ENCODE results near the gene LSM3.

LSM3 gene

GRCh38 chr3:14200841-14201240 lies 22.2 kb downstream of the LSM3 start:
- DNase-seq (ENCODE audit: low spot score) = no peak

- DNase-seq (ENCODE audit: low spot score) = no peak
Observed at GRCh38 chr3:14201940-14202684, 23.5 kb downstream of the LSM3 start.

GRCh38 chr3:14202874-14203520 lies 24.4 kb downstream of the LSM3 start:
- no peak for DNase-seq (ENCODE audit: low spot score)

GRCh38 chr3:14203521-14204079 lies 25.0 kb downstream of the LSM3 start:
- peak; percentile 67 for DNase-seq (ENCODE audit: low spot score)

GRCh38 chr3:14204515-14205284 lies 26.1 kb downstream of the LSM3 start:
- no peak for DNase-seq (ENCODE audit: low spot score)

GRCh38 chr3:14206548-14207177 lies 28.0 kb downstream of the LSM3 start:
- no peak for DNase-seq (ENCODE audit: low spot score)

GRCh38 chr3:14208168-14208567 lies 29.6 kb downstream of the LSM3 start:
- no peak for DNase-seq (ENCODE audit: low spot score)

- DNase-seq (ENCODE audit: low spot score) = no peak
Observed at GRCh38 chr3:14208977-14209394, 30.4 kb downstream of the LSM3 start.

GRCh38 chr3:14209581-14210289 lies 31.1 kb downstream of the LSM3 start:
- no peak for DNase-seq (ENCODE audit: low spot score)

GRCh38 chr3:14210290-14210688 lies 31.7 kb downstream of the LSM3 start:
- no peak for DNase-seq (ENCODE audit: low spot score)

GRCh38 chr3:14210843-14211594 lies 32.4 kb downstream of the LSM3 start:
- DNase-seq (ENCODE audit: low spot score) = no peak

- no peak for DNase-seq (ENCODE audit: low spot score)
Observed at GRCh38 chr3:14211621-14212020, 33.0 kb downstream of the LSM3 start.

- no peak for DNase-seq (ENCODE audit: low spot score)
Observed at GRCh38 chr3:14212032-14212431, 33.4 kb downstream of the LSM3 start.

- no peak for DNase-seq (ENCODE audit: low spot score)
Observed at GRCh38 chr3:14213066-14213774, 34.6 kb downstream of the LSM3 start.

GRCh38 chr3:14214764-14215163 lies 36.1 kb downstream of the LSM3 start:
- no peak for DNase-seq (ENCODE audit: low spot score)

- no peak for DNase-seq (ENCODE audit: low spot score)
Observed at GRCh38 chr3:14216257-14217048, 37.8 kb downstream of the LSM3 start.

GRCh38 chr3:14218355-14218754 lies 39.7 kb downstream of the LSM3 start:
- no peak for DNase-seq (ENCODE audit: low spot score)

- DNase-seq (ENCODE audit: low spot score) = no peak
Observed at GRCh38 chr3:14220933-14221332, 42.3 kb downstream of the LSM3 start.

- no peak for DNase-seq (ENCODE audit: low spot score)
Observed at GRCh38 chr3:14221902-14222301, 43.3 kb downstream of the LSM3 start.

All from LoVo (cell line).